BE2C (cell line): ENCODE data around the gene TP53I11.

Experiments
- DNase-seq: peaks from one replicate; pipeline ENCODE4 v3.0.0-alpha.2; 2020
- H3K27me3 ChIP-seq: fragments of 250-450 bp; sonication (Bioruptor Pico); 2 replicates; pipeline ENCODE4 v1.5.1; 2020; ENCODE audit warnings: mild to moderate bottlenecking
- H3K36me3 ChIP-seq: fragments of 250-450 bp; sonication (Bioruptor Pico); 2 replicates; pipeline ENCODE4 v1.5.1; 2020; ENCODE audit warnings: mild to moderate bottlenecking
- H3K4me1 ChIP-seq: fragments of 250-450 bp; sonication (Bioruptor Pico); 2 replicates; pipeline ENCODE4 v1.5.1; 2020
- H3K4me3 ChIP-seq: 2 replicates; pipeline ENCODE4 v1.5.1; 2011; ENCODE audit warnings: low read depth, low read length
- H3K9me3 ChIP-seq: fragments of 250-450 bp; sonication (Bioruptor Pico); 2 replicates; pipeline ENCODE4 v1.5.1; 2020
- CTCF ChIP-seq: IDR thresholded peaks from 2 replicates; pipeline ENCODE4 v1.5.1; 2012; ENCODE audit warnings: mild to moderate bottlenecking, low read depth, low read length

The TP53I11 gene

GRCh38 chr11:44928816-44929215 lies 21.9 kb downstream of the TP53I11 start:
- no peak for DNase-seq

GRCh38 chr11:44928144-44928543 lies 22.5 kb downstream of the TP53I11 start:
- H3K27me3 ChIP-seq: no peaks in the 10 kb centered on the region
- H3K4me1 ChIP-seq: peaks cover 3% of the 10 kb centered on the region; the same call in 1 of the 2 replicates
- DNase-seq: no peak
- TF ChIP-seq CTCF: no peak
- no peaks in the 10 kb centered on the region for H3K36me3 ChIP-seq
- no peaks in the 10 kb centered on the region for H3K9me3 ChIP-seq
- no peak overlapping the region for H3K4me3 ChIP-seq

More at GRCh38 chr11:44928816-44929215, 21.9 kb downstream of the TP53I11 start:
- H3K4me1 ChIP-seq: peaks cover 3% of the 10 kb centered on the region; the same call in 1 of the 2 replicates
- no peaks in the 10 kb centered on the region for H3K27me3 ChIP-seq
- no peaks in the 10 kb centered on the region for H3K9me3 ChIP-seq
- TF ChIP-seq CTCF: no peak
- no peak overlapping the region for H3K4me3 ChIP-seq
- H3K36me3 ChIP-seq: no peaks in the 10 kb centered on the region

GRCh38 chr11:44927174-44927661 lies 23.5 kb downstream of the TP53I11 start:
- H3K4me3 ChIP-seq: no peak overlapping the region
- H3K36me3 ChIP-seq: no peaks in the 10 kb centered on the region
- peak; percentile 73 for TF ChIP-seq CTCF
- H3K27me3 ChIP-seq: no peaks in the 10 kb centered on the region
- peak; percentile 73 for DNase-seq
- H3K4me1 ChIP-seq: peaks cover 3% of the 10 kb centered on the region; the same call in 1 of the 2 replicates
- no peaks in the 10 kb centered on the region for H3K9me3 ChIP-seq

GRCh38 chr11:44926036-44926435 lies 24.6 kb downstream of the TP53I11 start:
- Histone ChIP-seq H3K4me3 (no peak overlapping the region), H3K9me3 (no peaks in the 10 kb centered on the region), H3K36me3 (no peaks in the 10 kb centered on the region), H3K27me3 (no peaks in the 10 kb centered on the region), H3K4me1 (peaks cover 3% of the 10 kb centered on the region; the same call in 1 of the 2 replicates)
- TF ChIP-seq CTCF: no peak
- no peak for DNase-seq

- TF ChIP-seq CTCF: no peak
Observed at GRCh38 chr11:44923806-44924205, 26.9 kb downstream of the TP53I11 start.

GRCh38 chr11:44923115-44923514 lies 27.6 kb downstream of the TP53I11 start:
- TF ChIP-seq CTCF: no peak
- no peaks in the 10 kb centered on the region for H3K27me3 ChIP-seq
- no peaks in the 10 kb centered on the region for H3K36me3 ChIP-seq
- peaks cover 3% of the 10 kb centered on the region; the same call in 1 of the 2 replicates for H3K4me1 ChIP-seq
- H3K9me3 ChIP-seq: no peaks in the 10 kb centered on the region
- DNase-seq: no peak
- H3K4me3 ChIP-seq: no peak overlapping the region

More at GRCh38 chr11:44923806-44924205, 26.9 kb downstream of the TP53I11 start:
- Histone ChIP-seq H3K4me1 (peaks cover 3% of the 10 kb centered on the region; the same call in 1 of the 2 replicates), H3K36me3 (no peaks in the 10 kb centered on the region), H3K9me3 (no peaks in the 10 kb centered on the region), H3K27me3 (no peaks in the 10 kb centered on the region), H3K4me3 (no peak overlapping the region)
- DNase-seq: no peak
